CD4-positive, alpha-beta T cell treated with Interleukin-10 for 1 hour (primary cell): ENCODE data around the gene BAD.
A peak's percentile ranks its signal among the peaks of the same experiment; 100 is the strongest.
"Not testable (repeated sequence)": the region's sequence is repeated elsewhere in the genome, so short reads cannot be mapped to it uniquely, and the experiment has no call there.

Source experiments
- DNase-seq: peaks from one replicate; pipeline ENCODE4 v3.0.0-alpha.2; 2020

Gene BAD

GRCh38 chr11:64255135-64256128, 29.0 kb downstream of the BAD start:
- no peak for DNase-seq

- DNase-seq = no peak
Observed at GRCh38 chr11:64254326-64254725, 30.1 kb downstream of the BAD start.

- no peak for DNase-seq
Observed at GRCh38 chr11:64253481-64253880, 31.0 kb downstream of the BAD start.

- no peak for DNase-seq
Observed at GRCh38 chr11:64253043-64253442, 31.4 kb downstream of the BAD start.

GRCh38 chr11:64252003-64252872, 32.2 kb downstream of the BAD start:
- no peak for DNase-seq

GRCh38 chr11:64251753-64252002, 32.8 kb downstream of the BAD start:
- DNase-seq = no peak

- peak; percentile 72 for DNase-seq
Observed at GRCh38 chr11:64251016-64251752, 33.3 kb downstream of the BAD start, which contains the start of gene PLCB3. Gene PLCB3, plus strand, starts transcription at chr11:64251530. Its CDS starts 120 bp downstream, at chr11:64251650.

GRCh38 chr11:64250415-64251015, 34.0 kb downstream of the BAD start:
- no peak for DNase-seq

GRCh38 chr11:64249563-64250414, 34.7 kb downstream of the BAD start:
- DNase-seq = no peak

- DNase-seq = no peak
Observed at GRCh38 chr11:64249038-64249437, 35.4 kb downstream of the BAD start.

GRCh38 chr11:64248578-64248977, 35.9 kb downstream of the BAD start:
- DNase-seq = no peak

- no peak for DNase-seq
Observed at GRCh38 chr11:64247729-64248531, 36.5 kb downstream of the BAD start.

- DNase-seq = peak; percentile 82
Observed at GRCh38 chr11:64246871-64247728, 37.4 kb downstream of the BAD start, which contains the start of gene PPP1R14B. Gene PPP1R14B, minus strand, starts transcription at chr11:64246943. Its CDS starts 270 bp downstream, at chr11:64246673.

- DNase-seq = not testable (repeated sequence)
Observed at GRCh38 chr11:64246621-64246870, 37.9 kb downstream of the BAD start.

- DNase-seq = peak; percentile 63
Observed at GRCh38 chr11:64245797-64246620, 38.5 kb downstream of the BAD start.

GRCh38 chr11:64245401-64245796, 39.1 kb downstream of the BAD start:
- peak; percentile 59 for DNase-seq

- no peak for DNase-seq
Observed at GRCh38 chr11:64244966-64245365, 39.5 kb downstream of the BAD start.

GRCh38 chr11:64244107-64244506, 40.4 kb downstream of the BAD start:
- DNase-seq = no peak
